Activated gamma-delta T cell (primary cell): ENCODE measurements around the gene SYTL3.

Source experiments
- DNase-seq: peaks from one replicate; lab custom pipeline; 2025; lab: John Stamatoyannopoulos, UW

SYTL3 gene

GRCh38 chr6:158793432-158793831, 143.6 kb downstream of the SYTL3 start:
- no peak for DNase-seq

- DNase-seq: no peak
These were observed 145.7 kb downstream of the SYTL3 start for GRCh38 chr6:158795516-158795915.

GRCh38 chr6:158796353-158796752, 146.5 kb downstream of the SYTL3 start:
- DNase-seq: no peak

GRCh38 chr6:158797331-158798310, 147.8 kb downstream of the SYTL3 start:
- DNase-seq: no peak

GRCh38 chr6:158798311-158798710, 148.5 kb downstream of the SYTL3 start:
- no peak for DNase-seq

GRCh38 chr6:158799051-158799792, 149.4 kb downstream of the SYTL3 start:
- no peak for DNase-seq

- no peak for DNase-seq
These were observed 151.9 kb downstream of the SYTL3 start for GRCh38 chr6:158801655-158802294.

- DNase-seq: no peak
These were observed 153.9 kb downstream of the SYTL3 start for GRCh38 chr6:158803733-158804143.

- DNase-seq: no peak
These were observed 154.4 kb downstream of the SYTL3 start for GRCh38 chr6:158804207-158804606.

GRCh38 chr6:158805698-158806377, 156.0 kb downstream of the SYTL3 start:
- no peak for DNase-seq

- no peak for DNase-seq
These were observed 157.9 kb downstream of the SYTL3 start for GRCh38 chr6:158807515-158808441.

- no peak for DNase-seq
These were observed 158.6 kb downstream of the SYTL3 start for GRCh38 chr6:158808442-158808833.

- no peak for DNase-seq
These were observed 159.3 kb downstream of the SYTL3 start for GRCh38 chr6:158808941-158809678.

GRCh38 chr6:158810155-158811095, 160.6 kb downstream of the SYTL3 start:
- DNase-seq: no peak

GRCh38 chr6:158812611-158813010, 162.8 kb downstream of the SYTL3 start:
- no peak for DNase-seq

- DNase-seq: no peak
These were observed 163.2 kb downstream of the SYTL3 start for GRCh38 chr6:158813032-158813431.
